HL-60 (cell line): ENCODE data around the gene VPS25.

ENCODE experiments used
- CTCF ChIP-seq: IDR thresholded peaks from one replicate; pipeline ENCODE4 v1.5.1; 2011; ENCODE audit warnings: low read length, control low read depth, inconsistent platforms; ENCODE audit not compliant: insufficient read depth
- GABPA ChIP-seq: IDR thresholded peaks from 2 replicates; pipeline ENCODE4 v1.6.1; 2012; ENCODE audit warnings: low read depth
- POLR2AphosphoS5 ChIP-seq: IDR thresholded peaks from 2 replicates; pipeline ENCODE4 v1.6.1; 2012; ENCODE audit warnings: low read depth

GRCh38 chr17:42723636-42724035 is 49.6 kb upstream of the VPS25 start:
- TF ChIP-seq CTCF (no peak), POLR2AphosphoS5 (no peak), GABPA (no peak)
